Ishikawa (cell line): ENCODE measurements around the gene SELPLG.

Experiments
- CEBPB ChIP-seq: IDR thresholded peaks from 2 replicates; pipeline ENCODE4 v1.6.1; 2012
- CREB1 ChIP-seq: IDR thresholded peaks from 2 replicates; pipeline ENCODE4 v1.6.1; 2012; ENCODE audit warnings: low read depth
- EGR1 ChIP-seq: IDR thresholded peaks from 2 replicates; pipeline ENCODE4 v1.6.1; 2012
- EP300 ChIP-seq: IDR thresholded peaks from 2 replicates; pipeline ENCODE4 v1.6.1; 2012; ENCODE audit warnings: borderline replicate concordance
- FOXM1 ChIP-seq: IDR thresholded peaks from 2 replicates; pipeline ENCODE4 v1.6.1; 2012; ENCODE audit warnings: low read depth, borderline replicate concordance
- NFIC ChIP-seq: IDR thresholded peaks from 2 replicates; pipeline ENCODE4 v1.6.1; 2012
- RAD21 ChIP-seq: IDR thresholded peaks from 2 replicates; pipeline ENCODE4 v1.6.1; 2012; ENCODE audit warnings: low read depth
- REST ChIP-seq: IDR thresholded peaks from 2 replicates; pipeline ENCODE4 v1.6.1; 2012; ENCODE audit warnings: low read depth, mild to moderate bottlenecking
- TAF1 ChIP-seq: IDR thresholded peaks from 2 replicates; pipeline ENCODE4 v1.6.1; 2012; ENCODE audit warnings: low read depth, mild to moderate bottlenecking
- TCF12 ChIP-seq: IDR thresholded peaks from 2 replicates; pipeline ENCODE4 v1.6.1; 2012; ENCODE audit warnings: low read depth
- TEAD4 ChIP-seq: IDR thresholded peaks from 2 replicates; pipeline ENCODE4 v1.6.1; 2012
- YY1 ChIP-seq: IDR thresholded peaks from 2 replicates; pipeline ENCODE4 v1.6.1; 2012; ENCODE audit warnings: low read depth
- ZBTB7A ChIP-seq: IDR thresholded peaks from 2 replicates; pipeline ENCODE4 v1.6.1; 2012; ENCODE audit warnings: low read depth
- TF ChIP-seq, protein P1 (sequence below): IDR thresholded peaks from 2 replicates; pipeline ENCODE4 v1.6.1; 2012
- TF ChIP-seq, protein P2 (sequence below): IDR thresholded peaks from 2 replicates; pipeline ENCODE4 v1.6.1; 2012

SELPLG gene

GRCh38 chr12:108582978-108583770 lies 50.5 kb downstream of the SELPLG start:
- TF ChIP-seq RAD21 (no peak), EGR1 (no peak), YY1 (no peak), EP300 (no peak), CEBPB (no peak), TAF1 (no peak), ZBTB7A (no peak), NFIC (no peak)

DNA sequence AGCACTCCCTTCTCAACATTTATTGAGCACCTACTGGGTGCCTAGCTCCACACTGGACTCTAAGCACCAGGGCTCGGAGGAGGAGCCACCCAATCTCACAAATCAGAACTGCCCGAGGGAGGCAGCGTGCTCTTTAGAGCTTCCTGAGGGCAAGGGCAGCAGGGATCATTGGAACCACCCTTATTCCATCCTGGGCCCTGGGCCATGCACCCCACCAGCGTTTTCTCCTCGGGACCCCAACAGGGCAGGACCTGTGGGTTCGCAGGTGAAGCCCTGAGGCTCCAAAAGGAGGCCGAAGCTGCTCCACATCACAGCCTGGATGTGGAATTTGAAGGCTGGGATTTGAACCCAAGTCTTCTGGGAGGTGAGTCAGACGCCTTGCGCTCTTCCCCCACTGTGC lies 51.2 kb downstream of the SELPLG start:
- TF ChIP-seq CREB1 (no peak), TAF1 (no peak), FOXM1 (no peak), ZBTB7A (no peak), NFIC (no peak), TCF12 (no peak)

- TF ChIP-seq, protein P1, sequence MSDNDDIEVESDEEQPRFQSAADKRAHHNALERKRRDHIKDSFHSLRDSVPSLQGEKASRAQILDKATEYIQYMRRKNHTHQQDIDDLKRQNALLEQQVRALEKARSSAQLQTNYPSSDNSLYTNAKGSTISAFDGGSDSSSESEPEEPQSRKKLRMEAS: no peak
- no peak for TF ChIP-seq CREB1
- TF ChIP-seq NFIC: no peak
- no peak for TF ChIP-seq TCF12
- no peak for TF ChIP-seq TAF1
- TF ChIP-seq EGR1: no peak
- no peak for TF ChIP-seq CEBPB
- TF ChIP-seq YY1: no peak
- TF ChIP-seq EP300: no peak
- TF ChIP-seq REST: no peak
- TF ChIP-seq TEAD4: no peak
- no peak for TF ChIP-seq RAD21
These were observed 52.1 kb downstream of the SELPLG start for GRCh38 chr12:108581311-108582227.

GRCh38 chr12:108580531-108580930 lies 53.2 kb downstream of the SELPLG start:
- TF ChIP-seq, protein P1: no peak
- TF ChIP-seq CREB1 (no peak), EP300 (no peak), TAF1 (no peak)
- TF ChIP-seq, protein P2, sequence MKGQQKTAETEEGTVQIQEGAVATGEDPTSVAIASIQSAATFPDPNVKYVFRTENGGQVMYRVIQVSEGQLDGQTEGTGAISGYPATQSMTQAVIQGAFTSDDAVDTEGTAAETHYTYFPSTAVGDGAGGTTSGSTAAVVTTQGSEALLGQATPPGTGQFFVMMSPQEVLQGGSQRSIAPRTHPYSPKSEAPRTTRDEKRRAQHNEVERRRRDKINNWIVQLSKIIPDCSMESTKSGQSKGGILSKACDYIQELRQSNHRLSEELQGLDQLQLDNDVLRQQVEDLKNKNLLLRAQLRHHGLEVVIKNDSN: no peak

GRCh38 chr12:108578813-108579212 lies 54.9 kb downstream of the SELPLG start:
- no peak for TF ChIP-seq TAF1
- no peak for TF ChIP-seq ZBTB7A
- TF ChIP-seq TEAD4: no peak

DNA sequence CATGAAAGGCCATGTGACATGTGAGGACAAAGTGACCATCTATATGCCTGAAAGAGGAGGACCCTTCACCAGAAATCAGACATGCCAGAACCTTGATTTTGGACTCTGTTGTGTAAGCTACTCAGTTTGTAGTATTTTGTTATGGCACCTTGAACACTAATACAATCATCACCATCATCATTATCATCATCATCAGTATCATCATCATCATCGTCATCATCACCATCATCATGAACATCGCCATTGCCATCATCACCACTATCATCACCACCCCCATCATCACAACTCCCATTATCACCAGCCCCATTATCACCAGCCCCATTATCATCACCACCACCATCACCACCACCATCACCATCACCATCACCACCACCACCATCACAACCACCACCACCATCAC lies 55.4 kb downstream of the SELPLG start:
- TF ChIP-seq EP300 (no peak), TAF1 (no peak), CREB1 (no peak), TEAD4 (no peak), EGR1 (no peak), TCF12 (no peak)
- TF ChIP-seq, protein P1: no peak

- TF ChIP-seq CEBPB (no peak), RAD21 (no peak), EGR1 (no peak), EP300 (no peak), TCF12 (no peak), TEAD4 (no peak), FOXM1 (no peak), TAF1 (no peak), CREB1 (no peak), ZBTB7A (no peak), YY1 (no peak), NFIC (no peak), REST (no peak)
- TF ChIP-seq, protein P2: no peak
- TF ChIP-seq, protein P1: no peak
These were observed 56.2 kb downstream of the SELPLG start for GRCh38 chr12:108577458-108577857.
